SK-N-SH treated with all-trans-retinoic acid at 6 μM for 48 hours (cell line): ENCODE measurements around the gene WT1.

ENCODE experiments used
- CSDC2 ChIP-seq: fragments of 250-450 bp; sonication (Bioruptor Pico); IDR thresholded peaks from 2 replicates; pipeline ENCODE4 v1.5.0; 2020; ENCODE audit warnings: mild to moderate bottlenecking, moderate library complexity
- ISL1 ChIP-seq: fragments of 250-450 bp; sonication (Bioruptor Pico); IDR thresholded peaks from 2 replicates; pipeline ENCODE4 v2.1.2; 2022; ENCODE audit warnings: mild to moderate bottlenecking, moderate library complexity
- PATZ1 ChIP-seq: fragments of 250-450 bp; sonication (Bioruptor Pico); IDR thresholded peaks from 2 replicates; pipeline ENCODE4 v1.8.0; 2020; ENCODE audit warnings: mild to moderate bottlenecking, moderate library complexity, borderline replicate concordance
- RARB ChIP-seq: fragments of 250-450 bp; sonication (Bioruptor Pico); IDR thresholded peaks from 2 replicates; pipeline ENCODE4 v1.8.0; 2021; ENCODE audit warnings: mild to moderate bottlenecking, moderate library complexity
- ZFP30 ChIP-seq: fragments of 450-650 bp; formaldehyde crosslinking; IDR thresholded peaks from 2 replicates; pipeline ENCODE4 v1.5.0; 2022; ENCODE audit warnings: mild to moderate bottlenecking, moderate library complexity
- ZNF70 ChIP-seq: fragments of 450-650 bp; formaldehyde crosslinking; IDR thresholded peaks from 2 replicates; pipeline ENCODE4 v1.5.0; 2020; ENCODE audit warnings: mild to moderate bottlenecking, moderate library complexity
- ZNF8 ChIP-seq: fragments of 450-650 bp; formaldehyde crosslinking; IDR thresholded peaks from 2 replicates; pipeline ENCODE4 v1.5.0; 2020; ENCODE audit warnings: mild to moderate bottlenecking, moderate library complexity

DNA sequence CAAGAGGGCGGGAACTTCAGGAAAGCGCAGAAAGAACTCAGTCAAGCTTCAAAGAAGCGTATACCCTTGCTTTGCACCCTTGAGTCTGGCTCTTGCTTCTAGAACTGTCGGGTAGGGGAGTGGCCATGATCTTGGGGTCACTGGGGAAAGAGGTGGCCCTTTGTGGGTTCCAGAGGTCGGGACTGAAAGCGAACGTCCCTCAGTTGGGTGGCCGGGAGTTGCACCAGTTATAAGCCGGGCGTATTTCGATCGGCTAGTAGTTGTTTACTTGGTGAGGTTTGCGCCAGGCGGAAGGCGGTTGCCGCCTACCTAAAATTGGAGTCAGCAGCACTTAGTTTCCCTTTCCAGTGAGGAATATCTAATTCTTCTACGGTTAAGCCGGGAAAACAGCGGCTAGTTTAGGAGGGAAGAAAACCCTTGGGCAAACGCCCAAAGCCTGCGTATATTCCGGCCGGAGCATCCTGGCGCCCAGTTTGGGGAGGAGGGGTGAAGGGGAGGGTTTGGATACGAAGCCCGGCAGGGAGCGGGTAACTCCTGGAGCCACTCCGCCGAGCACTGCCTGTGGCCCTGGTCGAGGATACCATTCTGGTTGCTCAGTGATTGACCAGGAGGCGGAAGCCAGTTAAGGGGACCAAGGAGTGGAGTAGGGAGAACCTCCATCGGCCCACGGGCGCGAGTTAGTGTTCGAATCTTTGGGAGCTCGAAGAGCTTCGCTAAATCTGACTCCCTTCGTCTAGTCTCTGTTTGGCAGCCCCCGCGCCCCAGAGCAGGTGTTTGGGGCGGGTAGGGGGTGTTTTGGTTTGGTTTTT lies 807 bp upstream of the WT1 start:
- TF ChIP-seq ISL1 (CRISPR knock-in tag) (no peak), ZNF8 (CRISPR knock-in tag) (no peak), PATZ1 (no peak), ZNF70 (CRISPR knock-in tag) (no peak), CSDC2 (CRISPR knock-in tag) (no peak), RARB (CRISPR knock-in tag) (no peak), ZFP30 (CRISPR knock-in tag) (no peak)
